Esophagus muscularis mucosa (tissue), 4 donors: ENCODE results near the gene ZNRF2. TPM values are rescaled to one million over a fixed set of nuclear protein-coding genes. Genes with fewer than 3 reads are reported as not detected.

Experiments
- DNase-seq: peaks from one replicate; pipeline ENCODE4 v3.0.0-alpha.2; 2017; ENCODE audit errors: extremely low spot score
- H3K27ac ChIP-seq, 4 donors: fragments of 200-600 bp; sonication (generic); replicated peaks in 1 of 4; 1 replicate in 3 of 4; 2 replicates in 1 of 4; pipeline ENCODE4 v1.5.1; 2016 to 2019; ENCODE audit warnings: mild to moderate bottlenecking in 1 of 4
- H3K27me3 ChIP-seq, 4 donors: fragments of 200-600 bp; sonication (generic); one replicate each; pipeline versions ENCODE4 v1.5.1 to v1.6.0; 2016 to 2019
- H3K36me3 ChIP-seq, 4 donors: fragments of 200-600 bp; sonication (generic); one replicate each; pipeline ENCODE4 v1.5.1; 2016 to 2019
- H3K4me1 ChIP-seq, 4 donors: fragments of 200-600 bp; sonication (generic); one replicate each; pipeline ENCODE4 v1.5.1; 2016 to 2019
- H3K4me3 ChIP-seq, 4 donors: fragments of 200-600 bp; sonication (generic); 1 replicate in 2 of 4; 2 replicates in 2 of 4; pipeline ENCODE4 v1.5.1; 2016 to 2019; ENCODE audit warnings: mild to moderate bottlenecking in 4 of 4, moderate library complexity in 1 of 4
- H3K9me3 ChIP-seq, 4 donors: fragments of 200-600 bp; sonication (generic); 1 replicate in 3 of 4; 2 replicates in 1 of 4; pipeline ENCODE4 v1.5.1; 2016 to 2019
- CTCF ChIP-seq, 3 experiments: fragments of 200-600 bp in 2 of 3; fragments of 450-650 bp in 1 of 3; sonication (generic) in 2 of 3; IDR thresholded peaks; one replicate each; pipeline ENCODE4 v1.5.1; 2017 to 2019; ENCODE audit warnings: antibody characterized with exemption in 3 of 3, mild to moderate bottlenecking in 2 of 3, moderate library complexity in 1 of 3
- EP300 ChIP-seq: sonication (generic); formaldehyde crosslinking; IDR thresholded peaks from one replicate; pipeline ENCODE4 v1.6.1; 2017; ENCODE audit warnings: antibody characterized with exemption
- POLR2A ChIP-seq: fragments of 450-650 bp; IDR thresholded peaks from one replicate; pipeline ENCODE4 v1.6.1; 2017; ENCODE audit warnings: antibody characterized with exemption, moderate library complexity, mild to moderate bottlenecking, low read depth
- POLR2AphosphoS5 ChIP-seq, 2 donors: sonication (generic); formaldehyde crosslinking; IDR thresholded peaks; one replicate each; pipeline ENCODE4 v1.6.1; 2017; ENCODE audit warnings: antibody characterized with exemption in 2 of 2
- WGBS: methylation state at CpG from one replicate; pipeline ENCODE4 v1.1.5; 2018; 5-methylcytosine and 5-hydroxymethylcytosine counted together
- intact Hi-C: fragments of 100-400 bp; cut with DNase I; formaldehyde crosslinking; loops from one replicate; pipeline ENCODE4 v1.15.1; 2023
- small RNA-seq, 3 donors: library from RNA; depleted of rRNA; stranded (forward); fragments of <200 nt; gene quantifications; one replicate each; pipeline ENCODE3, GENCODE V24; 2016
- total RNA-seq, 4 donors: library from RNA; depleted of rRNA; stranded (reverse); fragments of >200 nt; gene quantifications; one replicate each; pipeline versions ENCODE4 v1.1.0 to v1.2.1, GENCODE V29; 2016

Gene ZNRF2
- total RNA-seq, 4 donors from 2014 or later: 16.9 to 23.5 (median 20.2) TPM

- H3K9me3 ChIP-seq: no peaks in the 10 kb centered on the region
- H3K4me3 ChIP-seq: no peak overlapping the region
- no peaks in the 10 kb centered on the region for H3K27me3 ChIP-seq
- no peak for TF ChIP-seq CTCF (IDR thresholded peaks at IDR 0.05)
- H3K4me1 ChIP-seq: peaks cover 0 to 19% (median 8%) of the 10 kb centered on the region in 4 donors
- H3K36me3 ChIP-seq: no peaks in the 10 kb centered on the region
- intact Hi-C loops: loop anchor here (5.0 kb wide), 1 partner anchor 134 kb away; no protein-coding TSS in a partner anchor
- WGBS: 75% methylated on average over 2 of the region's 2 CpGs
- H3K27ac ChIP-seq: no peak overlapping the region
- DNase-seq: peak; percentile 62
These were observed 126.8 kb downstream of the ZNRF2 start for GRCh38 chr7:30411173-30411572.

- intact Hi-C loops: loop anchor here (2.0 to 5.0 kb wide), 2 partner anchors 135 to 245 kb away; no protein-coding TSS in a partner anchor
- H3K27ac ChIP-seq: no peak overlapping the region
- no peaks in the 10 kb centered on the region for H3K9me3 ChIP-seq
- H3K36me3 ChIP-seq: no peaks in the 10 kb centered on the region
- WGBS: 78% methylated on average over 3 of the region's 3 CpGs
- DNase-seq: peak; percentile 78
- no peak overlapping the region for H3K4me3 ChIP-seq
- H3K4me1 ChIP-seq: peaks cover 0 to 19% (median 8%) of the 10 kb centered on the region in 4 donors
- H3K27me3 ChIP-seq: no peaks in the 10 kb centered on the region
- TF ChIP-seq CTCF (IDR thresholded peaks at IDR 0.05): no peak
- TF ChIP-seq EP300: no peak
- TF ChIP-seq POLR2AphosphoS5 (IDR thresholded peaks at IDR 0.05): no peak
- no peak for TF ChIP-seq POLR2A
These were observed 127.5 kb downstream of the ZNRF2 start for GRCh38 chr7:30411897-30412296.

GRCh38 chr7:30412782-30413504 lies 128.5 kb downstream of the ZNRF2 start:
- 56% methylated on average over 5 of the region's 5 CpGs for WGBS
- intact Hi-C loops: loop anchor here (2.0 to 5.0 kb wide), 2 partner anchors 136 to 246 kb away; no protein-coding TSS in a partner anchor
- no peaks in the 10 kb centered on the region for H3K36me3 ChIP-seq
- no peaks in the 10 kb centered on the region for H3K27me3 ChIP-seq
- no peak for TF ChIP-seq POLR2A
- TF ChIP-seq POLR2AphosphoS5 (IDR thresholded peaks at IDR 0.05): peak; percentile 42 to 56
- no peak for TF ChIP-seq EP300
- TF ChIP-seq CTCF (IDR thresholded peaks at IDR 0.05): peak; percentile 63 to 83 (median 66)
- H3K9me3 ChIP-seq: no peaks in the 10 kb centered on the region
- H3K4me1 ChIP-seq: peaks cover 0 to 19% (median 8%) of the 10 kb centered on the region in 4 donors
- H3K4me3 ChIP-seq: no peak overlapping the region
- DNase-seq: peak; percentile 91
- no peak overlapping the region for H3K27ac ChIP-seq

GRCh38 chr7:30413864-30414263 lies 129.5 kb downstream of the ZNRF2 start:
- 93% methylated on average over 7 of the region's 7 CpGs for WGBS
- Histone ChIP-seq H3K27ac (no peak overlapping the region), H3K4me3 (no peak overlapping the region), H3K36me3 (no peaks in the 10 kb centered on the region), H3K27me3 (no peaks in the 10 kb centered on the region), H3K9me3 (no peaks in the 10 kb centered on the region), H3K4me1 (peaks cover 0 to 19% (median 8%) of the 10 kb centered on the region in 4 donors)
- TF ChIP-seq POLR2A: no peak
- TF ChIP-seq CTCF (IDR thresholded peaks at IDR 0.05): no peak
- TF ChIP-seq POLR2AphosphoS5 (IDR thresholded peaks at IDR 0.05): no peak
- no peak for TF ChIP-seq EP300
- peak; percentile 55 for DNase-seq
- intact Hi-C loops: loop anchor here (2.0 to 5.0 kb wide), 2 partner anchors 137 to 247 kb away; no protein-coding TSS in a partner anchor

Small RNA genes lying within 50 kb of the gene (small RNA-seq; reads per million reads assigned to genes)
- gene MIR550A1: 0 reads per million in 3 donors

Other genes starting within 250 kb of the ZNRF2 start
- gene MTURN, start 149.6 kb upstream of the ZNRF2 start, total RNA-seq: 100 to 1,000 TPM; 158 to 249 (median 196) TPM
- gene NOD1, start 194.2 kb downstream of the ZNRF2 start, total RNA-seq: 10 to 100 TPM; 11.6 to 22.0 (median 13.0) TPM
- gene GGCT, start 220.2 kb downstream of the ZNRF2 start, total RNA-seq: 10 to 100 TPM; 10.8 to 39.9 (median 17.8) TPM